ENCODE results near the gene CTRB2.

CTRB2 gene

DNA sequence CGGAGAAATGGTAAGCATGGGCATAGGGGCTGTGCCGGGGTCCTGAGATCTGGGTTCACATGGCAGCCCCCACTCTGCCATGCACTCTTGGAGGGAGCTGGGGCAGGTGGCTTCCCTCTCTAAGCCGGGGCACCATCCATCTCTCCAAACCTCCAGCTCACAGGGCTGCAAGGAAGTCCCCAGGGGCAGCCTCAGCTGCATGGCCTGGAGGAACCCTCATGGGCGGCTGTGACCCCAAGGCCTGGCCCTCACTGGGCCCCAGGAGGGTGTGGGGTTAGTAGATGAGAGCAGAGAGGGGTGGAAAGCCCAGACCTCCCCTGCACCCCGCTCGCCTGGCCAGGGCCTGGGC lies 2.6 kb downstream of the CTRB2 start (continued):
- TF ChIP-seq GLIS2 (tag by site-specific recombination; IDR thresholded peaks at IDR 0.05) = no peak
- TF ChIP-seq, protein P1, sequence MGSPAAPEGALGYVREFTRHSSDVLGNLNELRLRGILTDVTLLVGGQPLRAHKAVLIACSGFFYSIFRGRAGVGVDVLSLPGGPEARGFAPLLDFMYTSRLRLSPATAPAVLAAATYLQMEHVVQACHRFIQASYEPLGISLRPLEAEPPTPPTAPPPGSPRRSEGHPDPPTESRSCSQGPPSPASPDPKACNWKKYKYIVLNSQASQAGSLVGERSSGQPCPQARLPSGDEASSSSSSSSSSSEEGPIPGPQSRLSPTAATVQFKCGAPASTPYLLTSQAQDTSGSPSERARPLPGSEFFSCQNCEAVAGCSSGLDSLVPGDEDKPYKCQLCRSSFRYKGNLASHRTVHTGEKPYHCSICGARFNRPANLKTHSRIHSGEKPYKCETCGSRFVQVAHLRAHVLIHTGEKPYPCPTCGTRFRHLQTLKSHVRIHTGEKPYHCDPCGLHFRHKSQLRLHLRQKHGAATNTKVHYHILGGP (tag by site-specific recombination; IDR thresholded peaks at IDR 0.05) = no peak

DNA sequence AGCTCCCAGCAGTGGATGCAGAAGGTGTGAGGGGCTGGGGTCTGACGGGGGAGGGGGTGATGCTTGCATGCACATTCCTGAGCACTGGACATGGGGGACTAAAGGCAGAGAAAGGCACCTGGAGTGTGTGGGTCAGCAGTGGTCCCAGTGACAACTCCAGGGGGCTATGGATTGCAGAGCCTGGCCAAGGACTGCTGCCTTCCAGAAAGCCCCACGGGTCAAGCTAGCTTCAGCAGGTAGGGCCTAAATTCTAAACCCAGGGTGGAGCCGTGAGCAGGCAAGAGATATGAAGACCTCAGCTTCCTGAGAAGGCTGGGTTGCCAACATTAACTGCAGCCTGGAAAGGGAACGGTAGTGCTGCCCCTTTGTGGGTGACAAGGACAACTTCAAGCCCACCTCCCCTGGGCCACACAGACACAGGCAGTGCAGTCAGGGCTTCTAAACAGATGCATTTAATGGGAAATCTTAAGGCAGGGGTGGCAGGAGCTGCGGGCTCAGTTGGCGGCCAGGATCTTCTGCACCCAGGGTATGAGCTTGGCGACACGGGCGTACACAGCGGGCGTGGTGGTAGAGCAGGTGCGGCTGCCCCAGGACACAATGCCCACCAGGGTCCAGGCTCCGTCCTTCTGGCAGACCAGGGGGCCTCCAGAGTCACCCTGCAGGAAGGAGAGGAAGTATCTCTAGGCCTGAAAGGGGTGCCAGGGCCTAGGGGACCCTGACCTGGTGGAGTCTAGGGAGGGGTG lies 3.1 kb downstream of the CTRB2 start:
- no peak overlapping the region for H3K4me3 ChIP-seq (ENCODE audit: low read depth, low read length)
- H3K9me3 ChIP-seq (ENCODE audit: control insufficient read depth, insufficient read depth, low read depth, low read length) = no peaks in the 10 kb centered on the region
- no peaks in the 10 kb centered on the region for H3K36me3 ChIP-seq (ENCODE audit: control insufficient read depth in 2 of 2, insufficient read depth in 1 of 2, low read length in 2 of 2)
- no peak overlapping the region for H3K27ac ChIP-seq (ENCODE audit: extremely low read depth, low read depth, low read length)
- POLR2A ChIA-PET = no interaction called here
- H3K4me1 ChIP-seq (ENCODE audit: control insufficient read depth, insufficient read depth, low read length) = no peaks in the 10 kb centered on the region
- TF ChIP-seq ZNF174 (tag by site-specific recombination; IDR thresholded peaks at IDR 0.05) (no peak), KLF8 (tag by site-specific recombination; IDR thresholded peaks at IDR 0.05) (no peak), ZNF157 (tag by site-specific recombination; IDR thresholded peaks at IDR 0.05) (no peak), HOXD13 (CRISPR knock-in tag; IDR thresholded peaks at IDR 0.05; ENCODE audit: borderline replicate concordance) (no peak), ZXDB (tag by site-specific recombination; IDR thresholded peaks at IDR 0.05) (no peak), ZNF211 (tag by site-specific recombination; IDR thresholded peaks at IDR 0.05; ENCODE audit: low read depth) (no peak), ZNF138 (tag by site-specific recombination; IDR thresholded peaks at IDR 0.05; ENCODE audit: borderline replicate concordance) (no peak), ZNF791 (tag by site-specific recombination; IDR thresholded peaks at IDR 0.05) (no peak), GLIS1 (tag by site-specific recombination; IDR thresholded peaks at IDR 0.05) (no peak), ZNF544 (tag by site-specific recombination; IDR thresholded peaks at IDR 0.05) (no peak)
- TF ChIP-seq, protein P2, sequence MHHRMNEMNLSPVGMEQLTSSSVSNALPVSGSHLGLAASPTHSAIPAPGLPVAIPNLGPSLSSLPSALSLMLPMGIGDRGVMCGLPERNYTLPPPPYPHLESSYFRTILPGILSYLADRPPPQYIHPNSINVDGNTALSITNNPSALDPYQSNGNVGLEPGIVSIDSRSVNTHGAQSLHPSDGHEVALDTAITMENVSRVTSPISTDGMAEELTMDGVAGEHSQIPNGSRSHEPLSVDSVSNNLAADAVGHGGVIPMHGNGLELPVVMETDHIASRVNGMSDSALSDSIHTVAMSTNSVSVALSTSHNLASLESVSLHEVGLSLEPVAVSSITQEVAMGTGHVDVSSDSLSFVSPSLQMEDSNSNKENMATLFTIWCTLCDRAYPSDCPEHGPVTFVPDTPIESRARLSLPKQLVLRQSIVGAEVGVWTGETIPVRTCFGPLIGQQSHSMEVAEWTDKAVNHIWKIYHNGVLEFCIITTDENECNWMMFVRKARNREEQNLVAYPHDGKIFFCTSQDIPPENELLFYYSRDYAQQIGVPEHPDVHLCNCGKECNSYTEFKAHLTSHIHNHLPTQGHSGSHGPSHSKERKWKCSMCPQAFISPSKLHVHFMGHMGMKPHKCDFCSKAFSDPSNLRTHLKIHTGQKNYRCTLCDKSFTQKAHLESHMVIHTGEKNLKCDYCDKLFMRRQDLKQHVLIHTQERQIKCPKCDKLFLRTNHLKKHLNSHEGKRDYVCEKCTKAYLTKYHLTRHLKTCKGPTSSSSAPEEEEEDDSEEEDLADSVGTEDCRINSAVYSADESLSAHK (tag by site-specific recombination; IDR thresholded peaks at IDR 0.05) = no peak
- TF ChIP-seq, protein P3, sequence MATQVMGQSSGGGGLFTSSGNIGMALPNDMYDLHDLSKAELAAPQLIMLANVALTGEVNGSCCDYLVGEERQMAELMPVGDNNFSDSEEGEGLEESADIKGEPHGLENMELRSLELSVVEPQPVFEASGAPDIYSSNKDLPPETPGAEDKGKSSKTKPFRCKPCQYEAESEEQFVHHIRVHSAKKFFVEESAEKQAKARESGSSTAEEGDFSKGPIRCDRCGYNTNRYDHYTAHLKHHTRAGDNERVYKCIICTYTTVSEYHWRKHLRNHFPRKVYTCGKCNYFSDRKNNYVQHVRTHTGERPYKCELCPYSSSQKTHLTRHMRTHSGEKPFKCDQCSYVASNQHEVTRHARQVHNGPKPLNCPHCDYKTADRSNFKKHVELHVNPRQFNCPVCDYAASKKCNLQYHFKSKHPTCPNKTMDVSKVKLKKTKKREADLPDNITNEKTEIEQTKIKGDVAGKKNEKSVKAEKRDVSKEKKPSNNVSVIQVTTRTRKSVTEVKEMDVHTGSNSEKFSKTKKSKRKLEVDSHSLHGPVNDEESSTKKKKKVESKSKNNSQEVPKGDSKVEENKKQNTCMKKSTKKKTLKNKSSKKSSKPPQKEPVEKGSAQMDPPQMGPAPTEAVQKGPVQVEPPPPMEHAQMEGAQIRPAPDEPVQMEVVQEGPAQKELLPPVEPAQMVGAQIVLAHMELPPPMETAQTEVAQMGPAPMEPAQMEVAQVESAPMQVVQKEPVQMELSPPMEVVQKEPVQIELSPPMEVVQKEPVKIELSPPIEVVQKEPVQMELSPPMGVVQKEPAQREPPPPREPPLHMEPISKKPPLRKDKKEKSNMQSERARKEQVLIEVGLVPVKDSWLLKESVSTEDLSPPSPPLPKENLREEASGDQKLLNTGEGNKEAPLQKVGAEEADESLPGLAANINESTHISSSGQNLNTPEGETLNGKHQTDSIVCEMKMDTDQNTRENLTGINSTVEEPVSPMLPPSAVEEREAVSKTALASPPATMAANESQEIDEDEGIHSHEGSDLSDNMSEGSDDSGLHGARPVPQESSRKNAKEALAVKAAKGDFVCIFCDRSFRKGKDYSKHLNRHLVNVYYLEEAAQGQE (tag by site-specific recombination; IDR thresholded peaks at IDR 0.05) = no peak
- TF ChIP-seq, protein P4, sequence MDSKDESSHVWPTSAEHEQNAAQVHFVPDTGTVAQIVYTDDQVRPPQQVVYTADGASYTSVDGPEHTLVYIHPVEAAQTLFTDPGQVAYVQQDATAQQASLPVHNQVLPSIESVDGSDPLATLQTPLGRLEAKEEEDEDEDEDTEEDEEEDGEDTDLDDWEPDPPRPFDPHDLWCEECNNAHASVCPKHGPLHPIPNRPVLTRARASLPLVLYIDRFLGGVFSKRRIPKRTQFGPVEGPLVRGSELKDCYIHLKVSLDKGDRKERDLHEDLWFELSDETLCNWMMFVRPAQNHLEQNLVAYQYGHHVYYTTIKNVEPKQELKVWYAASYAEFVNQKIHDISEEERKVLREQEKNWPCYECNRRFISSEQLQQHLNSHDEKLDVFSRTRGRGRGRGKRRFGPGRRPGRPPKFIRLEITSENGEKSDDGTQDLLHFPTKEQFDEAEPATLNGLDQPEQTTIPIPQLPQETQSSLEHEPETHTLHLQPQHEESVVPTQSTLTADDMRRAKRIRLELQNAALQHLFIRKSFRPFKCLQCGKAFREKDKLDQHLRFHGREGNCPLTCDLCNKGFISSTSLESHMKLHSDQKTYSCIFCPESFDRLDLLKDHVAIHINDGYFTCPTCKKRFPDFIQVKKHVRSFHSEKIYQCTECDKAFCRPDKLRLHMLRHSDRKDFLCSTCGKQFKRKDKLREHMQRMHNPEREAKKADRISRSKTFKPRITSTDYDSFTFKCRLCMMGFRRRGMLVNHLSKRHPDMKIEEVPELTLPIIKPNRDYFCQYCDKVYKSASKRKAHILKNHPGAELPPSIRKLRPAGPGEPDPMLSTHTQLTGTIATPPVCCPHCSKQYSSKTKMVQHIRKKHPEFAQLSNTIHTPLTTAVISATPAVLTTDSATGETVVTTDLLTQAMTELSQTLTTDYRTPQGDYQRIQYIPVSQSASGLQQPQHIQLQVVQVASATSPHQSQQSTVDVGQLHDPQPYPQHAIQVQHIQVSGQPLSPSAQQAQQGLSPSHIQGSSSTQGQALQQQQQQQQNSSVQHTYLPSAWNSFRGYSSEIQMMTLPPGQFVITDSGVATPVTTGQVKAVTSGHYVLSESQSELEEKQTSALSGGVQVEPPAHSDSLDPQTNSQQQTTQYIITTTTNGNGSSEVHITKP (tag by site-specific recombination; IDR thresholded peaks at IDR 0.05) = no peak
- CTCF ChIA-PET = interaction anchor here (0.8 to 1.2 kb wide), 2 partner anchors 30 to 560 kb away, joined by 3 to 4 read pairs; no protein-coding TSS in a partner anchor

Data from HEK293 (cell line).